GM10266 (cell line): ENCODE data around the gene PDK1.
"Not testable (repeated sequence)": the region's sequence is repeated elsewhere in the genome, so short reads cannot be mapped to it uniquely, and the experiment has no call there.

Source experiments
- DNase-seq: peaks from one replicate; pipeline ENCODE4 v3.0.0; 2012; ENCODE audit errors: extremely low spot score
- CTCF ChIP-seq: IDR thresholded peaks from 2 replicates; pipeline ENCODE4 v1.5.1; 2012; ENCODE audit warnings: mild to moderate bottlenecking, low read depth; ENCODE audit not compliant: control insufficient read depth, insufficient read depth; ENCODE audit errors: missing control alignments

The PDK1 gene

DNA sequence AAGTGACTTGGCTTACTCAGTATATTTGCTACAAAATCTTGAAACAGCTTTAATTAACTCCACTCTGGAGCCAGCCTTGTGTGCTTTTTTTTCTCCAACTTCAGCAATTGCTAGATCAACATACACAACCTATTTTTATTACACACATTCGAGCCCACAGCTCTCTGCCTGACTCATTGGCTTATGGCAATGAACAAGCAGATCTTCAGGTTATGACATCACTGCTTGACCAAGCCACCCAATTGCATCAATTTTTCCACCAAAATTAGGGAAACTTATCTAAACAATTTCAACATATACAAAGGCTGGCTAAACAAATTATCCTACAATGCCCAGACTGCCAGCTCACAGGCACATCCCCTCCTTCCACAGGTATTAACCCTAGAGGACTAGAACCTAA lies 39.6 kb upstream of the PDK1 start:
- TF ChIP-seq CTCF, result no peak
- DNase-seq, result no peak

DNA sequence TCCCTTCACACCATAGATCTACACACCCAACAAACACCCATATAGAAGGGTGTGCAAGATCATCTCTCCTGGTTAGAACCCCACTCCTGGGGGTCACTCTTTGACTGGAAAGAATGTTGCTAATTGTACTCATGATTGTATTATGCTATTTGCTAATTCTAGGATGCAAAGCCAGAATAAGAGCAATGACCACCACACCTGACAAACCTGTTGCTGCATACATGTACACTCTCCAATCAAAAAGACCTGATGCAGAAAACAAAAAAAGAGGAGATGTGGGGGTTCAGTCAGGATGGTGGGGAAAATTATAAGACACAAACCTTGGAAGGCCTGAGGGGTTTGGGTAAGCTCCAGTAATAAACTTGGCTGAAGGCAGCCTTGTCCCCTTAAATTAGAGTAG lies 36.9 kb upstream of the PDK1 start:
- DNase-seq, result no peak

GRCh38 chr2:172525601-172526000 lies 30.3 kb upstream of the PDK1 start:
- no peak for TF ChIP-seq CTCF
- no peak for DNase-seq

More for the DNA sequence above, 36.9 kb upstream of the PDK1 start:
- TF ChIP-seq CTCF, result no peak

DNA sequence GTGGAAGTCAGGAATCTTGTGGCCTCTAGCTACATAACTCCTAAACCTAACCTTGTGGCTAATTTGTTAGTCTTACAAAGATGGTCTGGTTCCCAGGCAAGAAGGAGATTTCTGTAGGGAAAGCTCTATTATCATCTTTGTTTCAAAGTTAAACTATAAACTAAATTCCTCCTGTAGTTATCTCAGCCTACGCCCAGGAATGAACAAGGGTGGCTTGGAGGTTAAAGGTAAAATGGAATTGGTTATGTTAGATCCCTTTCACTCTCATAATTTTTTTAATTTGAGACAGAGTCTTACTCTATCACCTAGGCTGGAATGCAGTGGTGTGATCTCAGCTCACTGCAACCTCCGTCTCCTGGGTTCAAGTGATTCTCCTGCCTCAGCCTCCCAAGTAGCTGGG lies 24.6 kb upstream of the PDK1 start:
- no peak for TF ChIP-seq CTCF
- no peak for DNase-seq

GRCh38 chr2:172532461-172532860 lies 23.4 kb upstream of the PDK1 start:
- not testable (repeated sequence) for DNase-seq

- TF ChIP-seq CTCF, result no peak
- DNase-seq, result no peak
Observed at GRCh38 chr2:172533687-172534086, 22.2 kb upstream of the PDK1 start.

DNA sequence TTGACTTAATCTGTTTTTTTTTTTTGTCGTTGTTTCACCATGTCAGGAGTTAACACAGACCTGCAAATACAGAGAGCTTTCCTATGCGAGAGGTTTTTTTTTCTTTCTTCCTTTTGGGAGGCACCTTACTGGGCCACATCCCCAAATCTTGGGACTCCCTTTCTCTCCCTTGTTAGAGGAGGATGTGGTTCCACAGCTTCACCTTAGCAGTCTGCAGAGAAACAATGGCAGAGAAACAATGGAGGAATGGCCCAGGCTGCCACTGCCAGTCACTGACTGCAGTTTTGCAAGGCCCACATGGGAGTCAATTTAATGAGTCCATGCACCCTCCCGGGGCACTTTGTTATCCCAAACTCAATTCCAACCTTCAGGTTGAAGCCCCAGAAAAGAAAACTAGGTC lies 20.8 kb upstream of the PDK1 start:
- TF ChIP-seq CTCF, result no peak
- no peak for DNase-seq

DNA sequence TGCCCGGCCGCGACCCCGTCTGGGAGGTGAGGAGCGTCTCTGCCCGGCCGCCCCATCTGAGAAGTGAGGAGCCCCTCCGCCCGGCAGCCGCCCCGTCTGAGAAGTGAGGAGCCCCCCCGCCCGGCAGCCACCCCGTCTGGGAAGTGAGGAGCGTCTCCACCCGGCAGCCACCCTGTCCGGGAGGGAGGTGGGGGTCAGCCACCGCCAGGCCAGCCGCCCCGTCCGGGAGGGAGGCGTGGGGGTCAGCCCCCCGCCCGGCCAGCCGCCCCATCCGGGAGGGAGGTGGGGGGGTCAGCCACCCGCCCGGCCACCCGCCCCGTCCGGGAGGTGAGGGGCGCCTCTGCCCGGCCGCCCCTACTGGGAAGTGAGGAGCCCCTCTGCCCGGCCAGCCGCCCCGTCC lies 18.0 kb upstream of the PDK1 start:
- DNase-seq, result not testable (repeated sequence)
